Activated CD8-positive, alpha-beta memory T cell treated with anti-CD3 and anti-CD28 coated beads for 4 hours (primary cell): Measurements from ENCODE around the gene ADD3.
A peak's percentile ranks its signal among the peaks of the same experiment; 100 is the strongest.
"Not testable (repeated sequence)": the region's sequence is repeated elsewhere in the genome, so short reads cannot be mapped to it uniquely, and the experiment has no call there.

ENCODE experiments used
- DNase-seq, 2 donors: peaks; one replicate each; pipeline ENCODE4 v3.0.0-alpha.2; 2020; ENCODE audit warnings: low read depth in 2 of 2

ADD3 gene

GRCh38 chr10:109977382-109977806 is 30.4 kb upstream of the ADD3 start:
- no peak for DNase-seq

- DNase-seq: peak; percentile 33 to 36
Measured at GRCh38 chr10:109978481-109978880, 29.3 kb upstream of the ADD3 start.

- no peak for DNase-seq
Measured at GRCh38 chr10:109979215-109979614, 28.6 kb upstream of the ADD3 start.

GRCh38 chr10:109981650-109982049 is 26.1 kb upstream of the ADD3 start:
- DNase-seq: no peak

DNA sequence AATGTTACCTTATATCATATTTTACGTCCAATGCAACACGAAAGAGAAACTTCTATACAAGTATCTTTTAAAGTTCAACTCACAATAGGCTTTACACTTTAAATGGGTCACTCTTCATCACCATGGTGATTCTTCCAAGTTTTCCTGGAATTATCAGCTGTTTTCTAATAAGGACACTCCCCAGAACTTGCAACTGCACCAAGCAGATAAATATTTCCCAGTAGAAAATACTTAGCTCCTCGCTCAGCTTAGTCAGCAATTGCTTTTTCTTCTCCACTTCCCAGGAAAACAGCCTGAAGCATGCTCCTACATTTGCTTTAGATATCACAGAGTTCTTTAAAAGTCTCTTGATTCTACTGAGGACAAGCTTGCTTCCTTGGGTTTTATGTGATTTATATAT is 25.7 kb upstream of the ADD3 start:
- DNase-seq: no peak

DNA sequence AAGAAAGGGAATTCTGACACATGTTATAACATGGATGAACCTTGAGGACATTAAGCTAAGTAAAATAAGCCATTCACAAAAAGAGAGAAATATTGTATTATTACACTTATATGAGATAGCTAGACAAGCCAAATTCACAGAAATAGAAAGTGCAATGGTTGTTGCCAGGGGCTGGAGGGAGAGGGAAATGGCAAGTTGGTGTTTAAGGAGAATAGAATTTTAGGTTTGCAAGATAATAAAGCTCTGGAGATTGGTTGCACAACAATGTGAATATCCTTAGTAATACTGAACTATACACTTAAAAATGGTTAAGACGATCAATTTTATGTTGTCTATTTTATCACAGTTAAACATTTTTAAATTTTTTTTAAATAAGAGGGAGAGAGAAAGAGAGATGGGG is 25.0 kb upstream of the ADD3 start:
- DNase-seq: no peak

- DNase-seq: no peak
Measured at GRCh38 chr10:109984013-109984412, 23.8 kb upstream of the ADD3 start.

- DNase-seq: not testable (repeated sequence)
Measured at GRCh38 chr10:109985768-109986167, 22.0 kb upstream of the ADD3 start.

GRCh38 chr10:109987452-109988211 is 20.2 kb upstream of the ADD3 start:
- DNase-seq: no peak

- no peak for DNase-seq
Measured at GRCh38 chr10:109988212-109988596, 19.6 kb upstream of the ADD3 start.

DNA sequence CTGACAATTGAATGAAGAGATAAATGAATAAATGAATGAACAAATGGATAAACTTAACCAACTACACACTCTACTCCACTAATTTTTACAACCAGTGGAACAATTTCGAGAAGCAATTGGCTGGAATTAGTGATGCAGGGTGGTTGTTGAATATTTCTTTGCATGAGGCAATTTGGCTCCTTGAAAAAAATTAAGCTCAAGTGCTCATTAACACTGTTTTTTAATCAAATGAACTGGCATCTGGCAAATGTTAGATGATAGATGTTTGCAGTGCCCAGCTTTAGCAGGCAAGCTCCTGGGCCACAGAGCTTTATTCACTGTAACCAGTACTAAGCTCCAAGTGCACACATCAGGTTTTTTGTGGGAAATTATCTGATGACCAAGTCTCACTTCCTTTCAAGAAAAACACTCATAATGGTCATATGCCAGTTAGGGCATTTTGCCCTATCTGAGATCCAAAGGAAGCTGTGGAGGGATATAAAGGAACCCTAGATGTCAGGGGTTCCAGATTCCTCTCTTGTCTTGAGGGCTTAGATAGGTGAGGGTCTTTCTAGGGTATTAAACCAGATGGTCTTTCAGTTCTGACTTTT is 16.4 kb upstream of the ADD3 start:
- no peak for DNase-seq

DNA sequence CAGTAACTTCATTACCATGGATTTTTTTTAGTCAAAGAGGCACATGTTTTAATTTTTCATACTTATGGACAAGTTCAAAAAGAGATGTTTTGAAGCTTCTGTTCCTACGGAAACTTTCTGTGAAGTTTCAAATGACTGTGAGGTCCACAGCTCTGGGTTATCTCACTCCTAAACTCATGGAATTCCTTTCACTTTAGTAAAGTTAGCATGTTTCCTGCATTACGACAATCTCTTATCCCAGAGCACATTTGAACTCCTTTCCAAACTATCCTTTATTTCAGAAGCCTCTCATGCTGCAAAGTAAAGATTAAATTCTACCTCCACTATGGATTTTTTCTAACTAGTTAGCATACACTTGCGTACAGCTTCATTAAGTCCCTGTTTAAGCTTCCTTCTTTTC is 15.3 kb upstream of the ADD3 start:
- DNase-seq: no peak

DNA sequence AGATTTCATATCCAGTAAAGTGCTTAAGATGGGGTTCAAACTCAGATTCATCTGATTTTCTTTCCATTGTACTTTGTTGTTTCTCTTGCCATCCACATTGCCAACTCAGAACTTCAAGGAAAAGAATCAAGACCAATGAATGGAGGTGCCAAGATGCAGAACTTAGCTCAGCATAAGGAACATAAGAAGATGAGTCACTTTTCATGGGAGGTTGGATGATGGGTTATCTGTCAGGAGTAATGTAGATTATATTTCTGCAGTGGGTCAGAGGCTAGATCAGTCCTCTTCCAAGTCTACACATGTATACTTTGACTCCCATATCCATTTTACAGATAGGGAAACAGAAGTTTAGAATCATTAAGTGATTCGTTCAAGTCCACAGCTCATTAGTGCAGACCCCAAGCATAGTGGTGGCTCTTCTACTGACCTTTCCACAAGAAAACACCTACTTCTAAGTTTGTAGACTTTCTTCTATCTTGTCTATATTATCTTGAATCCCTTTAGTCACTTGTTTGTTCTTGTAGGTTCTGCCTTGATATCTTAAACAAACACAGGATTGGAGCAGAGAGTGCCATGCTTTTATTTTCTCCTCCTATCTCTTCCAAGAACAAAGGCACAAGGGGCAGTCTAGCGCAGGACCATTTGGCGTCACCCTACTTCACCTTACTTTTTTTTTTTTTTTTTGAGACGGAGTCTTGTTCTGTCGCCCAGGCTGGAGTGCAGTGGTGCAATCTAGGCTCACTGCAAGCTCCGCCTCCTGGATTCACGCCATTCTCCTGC is 14.0 kb upstream of the ADD3 start:
- no peak for DNase-seq

DNA sequence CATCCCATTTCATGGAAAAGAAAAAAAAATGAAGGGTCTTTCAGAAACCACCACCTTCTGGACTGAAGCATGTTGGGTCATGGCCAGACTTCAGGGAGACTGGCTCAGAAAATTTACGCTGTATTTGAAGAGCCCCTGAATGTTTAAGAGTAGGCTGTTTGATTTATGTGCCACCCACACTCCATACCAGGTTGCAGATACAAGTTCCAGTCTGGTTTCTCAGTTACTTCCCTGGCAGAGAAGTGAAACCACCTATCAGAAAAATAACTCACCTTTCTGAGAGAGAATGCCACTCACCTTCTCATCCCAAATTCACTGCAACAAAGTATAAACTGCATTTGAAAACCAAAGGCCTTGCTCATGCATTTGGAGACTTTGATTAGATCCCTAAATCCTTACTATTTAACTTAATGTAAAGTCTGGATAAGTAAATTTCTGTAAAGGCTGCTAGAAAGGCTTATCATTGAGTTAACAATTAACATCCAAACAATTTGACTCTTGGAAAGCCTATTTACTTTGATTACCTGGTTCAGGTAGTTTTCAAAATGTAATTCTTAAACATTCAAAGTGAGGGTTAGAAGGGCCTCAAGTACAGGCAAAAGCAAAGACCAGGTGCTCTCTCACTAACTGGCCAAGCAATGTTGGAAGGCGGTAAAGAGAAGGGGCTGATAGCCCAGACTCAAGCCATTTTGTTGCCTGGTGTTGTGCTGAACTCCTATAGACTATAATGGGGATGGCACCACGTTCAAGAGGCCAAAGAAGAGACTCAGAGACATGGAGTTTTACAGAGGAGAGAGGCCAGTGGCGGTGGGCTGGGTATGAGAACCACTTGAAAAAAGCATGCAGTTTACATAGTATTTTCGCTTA is 12.8 kb upstream of the ADD3 start:
- no peak for DNase-seq

GRCh38 chr10:109995595-109995994 is 12.2 kb upstream of the ADD3 start:
- DNase-seq: no peak

DNA sequence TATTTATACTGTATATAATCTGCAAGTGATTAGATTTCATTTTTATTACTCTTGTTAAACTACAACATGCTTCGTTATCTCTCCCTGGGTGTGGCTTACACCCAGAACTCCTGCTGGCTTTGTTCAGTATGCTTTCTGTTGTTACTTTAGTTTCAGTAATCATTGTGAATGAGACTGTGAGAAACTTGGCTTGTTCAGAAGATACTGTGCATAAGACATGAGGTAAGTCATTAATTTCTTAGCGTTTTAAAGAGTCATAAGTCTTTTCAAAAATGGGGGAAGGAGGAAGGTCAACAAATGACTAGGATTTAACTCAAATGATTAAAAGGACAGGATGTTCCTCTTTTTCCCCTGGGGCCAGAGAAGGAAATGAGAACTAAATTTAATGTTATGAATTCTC is 11.6 kb upstream of the ADD3 start:
- no peak for DNase-seq

DNA sequence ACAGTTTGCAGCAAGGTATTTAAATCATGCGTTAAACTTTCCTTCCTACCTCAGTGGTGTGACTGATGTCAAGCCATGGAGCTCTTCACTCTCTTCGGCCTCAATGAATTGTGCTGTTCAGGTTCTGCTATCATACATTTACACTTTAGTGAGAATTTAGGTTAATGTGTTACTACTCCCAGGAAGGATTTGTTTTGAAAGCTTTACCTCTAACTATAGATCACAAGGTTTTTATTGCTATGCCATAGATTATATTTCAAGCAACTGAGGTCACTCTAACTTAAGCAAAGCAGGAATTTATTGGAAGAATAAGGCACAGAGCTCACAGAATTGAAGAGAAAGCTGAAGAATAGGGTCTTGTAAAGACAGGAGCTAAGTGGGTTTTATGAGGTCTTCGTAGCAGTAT is 11.0 kb upstream of the ADD3 start:
- DNase-seq: no peak

- DNase-seq: no peak
Measured at GRCh38 chr10:109997233-109997632, 10.6 kb upstream of the ADD3 start.

GRCh38 chr10:109998513-109998912 is 9.3 kb upstream of the ADD3 start:
- no peak for DNase-seq

DNA sequence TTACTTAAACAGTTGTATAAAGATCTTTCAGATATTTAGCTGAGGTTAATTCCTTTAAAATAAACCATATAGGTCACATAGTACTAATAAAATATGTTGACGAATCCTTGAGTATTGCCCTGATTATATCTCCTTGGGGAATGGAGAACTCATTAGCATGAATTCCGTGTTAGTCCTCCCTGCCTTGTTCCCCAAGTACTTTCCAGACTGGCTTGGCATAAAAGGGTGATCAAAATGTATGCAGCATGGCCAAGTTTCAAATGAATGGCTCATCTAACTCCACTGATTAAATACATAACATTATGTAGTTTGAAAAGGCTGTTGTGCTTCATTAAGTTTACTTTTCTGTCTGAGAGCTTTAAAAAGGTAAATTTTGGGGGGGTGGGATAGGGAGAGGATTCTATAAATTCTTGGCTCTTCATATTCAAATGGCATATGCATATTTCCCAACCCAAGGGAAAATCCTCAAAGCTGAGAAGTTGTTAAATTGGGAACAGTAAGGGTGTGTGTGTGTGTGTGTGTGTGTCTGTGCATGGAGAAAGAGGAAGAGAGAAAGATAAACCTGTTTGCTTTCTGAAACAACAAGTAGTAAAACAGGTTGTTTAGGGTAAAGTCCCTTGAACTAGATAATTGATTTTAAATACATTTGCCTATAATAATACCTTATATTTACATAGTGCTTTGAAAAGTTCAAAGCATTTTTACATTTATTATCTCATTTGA is 4.8 kb upstream of the ADD3 start:
- DNase-seq: no peak

DNA sequence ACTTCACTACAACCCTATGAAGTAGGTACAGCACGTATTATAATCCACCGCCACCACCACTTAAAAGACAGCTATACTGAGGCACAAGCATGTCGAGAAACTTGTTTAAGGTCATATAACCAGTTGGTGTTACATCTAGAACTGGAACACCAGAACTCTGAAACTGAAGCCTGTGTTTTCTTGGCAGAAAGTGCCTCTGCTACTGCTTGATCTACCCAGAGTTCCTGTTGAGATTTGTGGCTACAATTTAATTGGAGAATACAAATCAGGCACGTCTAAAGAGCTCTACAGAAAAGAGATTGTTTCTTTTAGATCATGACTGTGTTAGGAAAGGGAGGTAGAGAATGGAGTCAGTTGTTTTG is 4.3 kb upstream of the ADD3 start:
- DNase-seq: no peak
